GM20000 (cell line): ENCODE results near the gene EIF3L.

Experiments used
- DNase-seq: peaks from one replicate; pipeline ENCODE4 v3.0.0; 2012; ENCODE audit warnings: low spot score
- CTCF ChIP-seq: IDR thresholded peaks from 2 replicates; pipeline ENCODE4 v1.5.1; 2012; ENCODE audit warnings: mild to moderate bottlenecking, control low read depth; ENCODE audit errors: extremely low read depth, missing control alignments

The EIF3L gene

GRCh38 chr22:37891926-37892325 lies 42.7 kb downstream of the EIF3L start:
- DNase-seq: no peak
- no peak for TF ChIP-seq CTCF

DNA sequence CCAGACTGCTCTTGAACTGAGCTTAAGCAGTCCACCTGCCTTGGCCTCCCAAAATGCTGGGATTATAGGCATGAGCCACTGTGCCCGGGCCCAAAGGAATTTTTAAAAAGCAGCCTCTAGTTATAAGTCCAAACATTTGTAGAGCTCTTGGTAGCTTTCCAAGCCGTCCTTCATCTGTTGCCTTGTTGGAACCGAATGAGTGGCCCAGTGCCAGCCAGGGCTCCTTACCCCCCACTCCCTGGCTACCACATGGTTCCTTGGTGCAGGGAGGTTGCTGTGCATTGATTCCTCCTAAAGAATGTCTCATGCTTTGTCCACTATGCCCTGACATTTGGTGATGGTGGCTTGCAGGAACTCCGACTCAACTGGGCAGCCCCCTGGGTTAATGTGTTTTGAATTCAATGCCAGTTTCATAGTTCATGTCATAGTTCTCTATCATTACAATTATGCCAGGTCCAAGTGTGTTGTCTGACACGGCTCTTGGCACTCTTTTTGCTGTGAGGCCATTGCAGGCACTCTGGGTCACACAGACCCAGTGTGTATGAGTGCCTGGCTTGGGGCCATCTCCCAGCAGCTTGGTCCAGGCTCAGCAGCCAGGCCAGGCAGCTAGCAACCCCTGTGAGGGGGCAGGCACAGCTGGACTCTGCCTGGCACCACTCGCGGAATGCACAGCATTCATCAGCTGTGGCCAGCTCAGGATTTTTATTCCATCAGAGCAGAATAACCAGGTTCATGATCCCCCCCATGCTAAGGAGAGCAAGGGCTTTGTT lies 43.5 kb downstream of the EIF3L start:
- no peak for DNase-seq
- TF ChIP-seq CTCF: no peak

DNA sequence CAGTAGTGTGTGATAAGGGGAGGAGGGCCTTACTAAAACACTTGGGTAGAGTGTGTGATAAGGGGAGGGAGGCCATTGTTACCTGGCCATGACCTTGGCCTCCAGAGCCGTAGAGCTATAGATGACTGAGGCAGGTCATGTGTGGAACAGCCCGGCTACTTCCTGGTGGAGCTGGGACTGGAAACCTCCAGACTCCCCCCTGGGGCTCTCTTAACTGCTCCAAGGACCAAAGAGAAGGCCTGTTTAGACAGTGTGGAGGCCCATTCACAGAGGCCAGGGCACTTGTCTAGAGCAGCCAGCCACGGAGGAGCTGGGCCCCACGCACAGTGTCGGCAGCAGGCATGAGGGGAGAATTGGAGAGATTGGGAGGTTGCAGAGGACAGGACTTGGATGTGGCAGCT lies 44.4 kb downstream of the EIF3L start:
- TF ChIP-seq CTCF: no peak
- no peak for DNase-seq

DNA sequence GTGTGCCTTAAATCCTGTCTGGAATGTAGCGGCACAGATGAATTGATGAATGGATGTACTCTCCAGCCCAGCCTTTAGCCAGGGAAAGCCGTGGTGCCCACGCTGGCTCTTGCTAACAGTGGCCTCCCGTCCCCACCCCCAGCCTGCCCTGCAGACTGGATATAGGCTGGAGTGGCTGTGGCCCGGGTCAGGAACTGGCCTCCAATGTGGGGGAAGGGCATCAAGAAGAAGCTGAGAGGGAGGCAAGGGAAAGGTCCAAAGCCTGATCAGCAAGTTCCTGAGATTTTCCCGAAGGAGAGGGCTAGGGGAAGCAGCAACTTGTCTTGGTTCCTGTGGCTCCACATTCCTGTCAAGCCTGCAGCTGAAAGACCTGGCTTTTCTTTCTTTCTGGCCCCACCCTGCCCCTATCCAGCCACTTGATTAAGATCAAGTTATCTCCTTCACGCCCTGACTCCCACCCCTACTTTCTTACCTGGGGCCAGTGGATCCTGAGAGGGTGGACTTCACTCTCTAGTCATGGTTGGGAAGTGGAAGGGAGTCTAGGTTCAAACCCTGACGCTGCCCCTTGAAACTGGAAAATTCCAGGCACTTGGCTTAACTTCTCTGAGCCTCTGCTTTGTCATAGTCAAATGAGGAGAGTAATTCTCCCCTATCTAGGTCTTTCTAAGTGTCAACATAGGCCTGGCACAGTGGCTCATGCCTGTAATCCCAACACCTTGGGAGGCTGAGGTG lies 45.9 kb downstream of the EIF3L start:
- no peak for DNase-seq
- TF ChIP-seq CTCF: no peak

GRCh38 chr22:37896181-37896592 lies 47.0 kb downstream of the EIF3L start:
- TF ChIP-seq CTCF: no peak
- peak; percentile 80 for DNase-seq

DNA sequence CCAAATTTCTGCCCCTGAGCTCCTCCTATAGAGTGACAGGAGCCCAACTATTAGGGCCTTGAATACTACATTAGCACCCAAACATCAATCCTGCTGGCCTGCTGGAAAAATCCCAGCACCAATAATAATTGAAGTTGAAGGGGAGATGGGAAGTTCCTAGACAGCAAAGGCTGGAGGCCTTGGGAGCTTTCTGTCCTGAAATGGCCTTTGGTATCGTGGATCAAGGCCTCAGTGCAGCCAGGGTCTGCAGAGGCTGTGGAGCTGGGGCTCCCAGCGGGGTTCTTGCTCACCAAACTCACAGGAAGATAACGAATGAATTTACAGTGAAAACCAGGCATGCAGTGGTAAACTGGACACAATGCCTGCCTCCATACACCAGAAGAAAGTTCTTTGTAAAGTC lies 47.7 kb downstream of the EIF3L start:
- no peak for DNase-seq
- no peak for TF ChIP-seq CTCF

DNA sequence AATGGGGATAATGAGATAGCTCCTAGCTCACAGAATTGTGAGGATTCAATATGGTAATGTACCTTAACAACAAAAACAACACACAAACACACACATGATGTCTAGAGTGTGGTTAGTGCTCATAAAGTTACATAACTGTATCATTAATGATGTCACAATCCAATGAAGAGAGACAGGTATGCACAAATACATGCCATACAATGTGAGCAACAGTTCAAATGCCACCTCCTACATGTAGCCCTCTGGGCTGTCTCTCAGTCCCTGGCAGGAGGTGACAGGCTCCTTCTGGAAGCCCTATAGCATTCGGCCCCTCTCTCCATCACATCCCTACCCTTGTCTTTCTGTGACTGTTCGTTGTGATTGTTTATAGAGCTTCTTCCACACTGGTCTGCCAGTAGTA lies 48.6 kb downstream of the EIF3L start:
- no peak for TF ChIP-seq CTCF
- DNase-seq: no peak
